Fibroblast of lung (primary cell): ENCODE results near the gene CHML. TPM values are rescaled to one million over a fixed set of nuclear protein-coding genes. Genes with fewer than 3 reads are reported as not detected.
"Not testable (repeated sequence)": the region's sequence is repeated elsewhere in the genome, so short reads cannot be mapped to it uniquely, and the experiment has no call there.

Experiments
- DNase-seq, 2 donors: peaks; one replicate each; pipeline versions ENCODE4 v3.0.0 to v3.0.0-alpha.2; 2010; ENCODE audit warnings: low read depth in 2 of 2
- H2AFZ ChIP-seq: 2 replicates; pipeline ENCODE4 v1.5.1; 2012; ENCODE audit warnings: low read length, control low read depth, inconsistent platforms
- H3K27ac ChIP-seq: 2 replicates; pipeline ENCODE4 v1.5.1; 2011; ENCODE audit warnings: low read length, control low read depth; ENCODE audit not compliant: insufficient read depth
- H3K27me3 ChIP-seq: 2 replicates; pipeline ENCODE4 v1.5.1; 2011; ENCODE audit warnings: mild to moderate bottlenecking, low read length; ENCODE audit not compliant: control insufficient read depth, insufficient read depth
- H3K36me3 ChIP-seq: 2 replicates; pipeline ENCODE4 v1.5.1; 2011; ENCODE audit warnings: low read length; ENCODE audit not compliant: control insufficient read depth, insufficient read depth
- H3K4me1 ChIP-seq: 2 replicates; pipeline ENCODE4 v1.5.1; 2011; ENCODE audit warnings: low read length; ENCODE audit not compliant: control insufficient read depth, insufficient read depth; ENCODE audit errors: extremely low read depth
- H3K4me2 ChIP-seq: 2 replicates; pipeline ENCODE4 v1.5.1; 2011; ENCODE audit warnings: low read length, control low read depth; ENCODE audit not compliant: insufficient read depth; ENCODE audit errors: extremely low read depth
- H3K4me3 ChIP-seq, 4 experiments: fragments of 200-600 bp in 1 of 4; sonication (generic) in 1 of 4; replicated peaks in 1 of 4; 2 replicates each; pipeline ENCODE4 v1.5.1; 2011 to 2016; ENCODE audit warnings: low read length in 4 of 4, low read depth in 3 of 4, mild to moderate bottlenecking in 3 of 4, control low read depth in 2 of 4, inconsistent platforms in 1 of 4, mixed read lengths in 1 of 4; ENCODE audit not compliant: insufficient read depth in 1 of 4; ENCODE audit errors: control extremely low read depth in 1 of 4
- H3K79me2 ChIP-seq: 2 replicates; pipeline ENCODE4 v1.5.1; 2012; ENCODE audit warnings: mild to moderate bottlenecking, low read length, inconsistent platforms; ENCODE audit not compliant: control insufficient read depth, insufficient read depth
- H3K9ac ChIP-seq: 2 replicates; pipeline ENCODE4 v1.5.1; 2011; ENCODE audit warnings: mild to moderate bottlenecking, low read length, control low read depth; ENCODE audit not compliant: insufficient read depth
- H3K9me3 ChIP-seq: 2 replicates; pipeline ENCODE4 v1.5.1; 2012; ENCODE audit warnings: low read depth, low read length; ENCODE audit not compliant: control insufficient read depth, insufficient read depth
- H4K20me1 ChIP-seq: 2 replicates; pipeline ENCODE4 v1.5.1; 2011; ENCODE audit warnings: low read length; ENCODE audit not compliant: control insufficient read depth, insufficient read depth; ENCODE audit errors: extremely low read depth
- EZH2 ChIP-seq: IDR thresholded peaks from 2 replicates; pipeline ENCODE4 v1.5.1; 2012; ENCODE audit warnings: low read length, control low read depth, mild to moderate bottlenecking; ENCODE audit errors: missing control alignments
- polyA plus RNA-seq, 2 donors: library from polyadenylated mRNA; depleted of rRNA in 1 of 2; stranded (reverse) in 1 of 2; unstranded in 1 of 2; fragments of >200 nt; gene quantifications; 2 replicates each; pipeline ENCODE4 v1.2.1, GENCODE V29; 2011 to 2012; ENCODE audit warnings: missing spikeins in 1 of 2
- total RNA-seq: library from RNA; depleted of rRNA; stranded (reverse); fragments of >200 nt; gene quantifications from 2 replicates; pipeline ENCODE4 v1.2.1, GENCODE V29; 2014
- TF ChIP-seq, protein P1 (sequence below), 2 donors: IDR thresholded peaks in 1 of 2; conservative IDR thresholded peaks in 1 of 2; 1 replicate in 1 of 2; 2 replicates in 1 of 2; pipeline ENCODE4 v1.5.1; 2011 to 2012; ENCODE audit warnings: low read length in 2 of 2, control low read depth in 1 of 2, inconsistent platforms in 1 of 2, low read depth in 1 of 2, mild to moderate bottlenecking in 1 of 2

The CHML gene
- total and polyA plus RNA-seq, 2 donors (not counting 1 experiment from before 2014, with no cell fraction given): 11.4 to 16.1 TPM

DNA sequence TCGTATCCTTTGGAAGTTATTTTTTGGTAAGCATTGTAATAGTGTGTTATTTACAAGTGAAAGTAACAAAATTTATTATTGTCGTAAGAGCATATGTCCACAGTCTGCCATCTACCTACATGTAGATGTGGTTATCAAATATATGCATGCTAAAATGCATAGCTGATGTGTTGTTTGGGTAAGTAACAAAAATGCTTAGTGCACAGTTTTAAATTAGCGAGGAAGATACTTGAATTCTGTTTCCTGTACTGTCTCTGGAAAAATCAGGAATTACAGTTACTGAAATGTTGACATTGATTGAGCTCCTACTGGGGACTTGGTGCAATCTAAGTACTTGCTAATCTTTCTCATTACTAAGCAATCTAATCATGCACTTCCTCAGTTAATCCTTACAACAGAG lies 26.2 kb upstream of the CHML start:
- no peak overlapping the region for H3K4me2 ChIP-seq
- H3K79me2 ChIP-seq: no peaks in the 10 kb centered on the region
- no peak overlapping the region for H3K4me3 ChIP-seq
- no peak for DNase-seq
- no peaks in the 10 kb centered on the region for H3K27me3 ChIP-seq
- no peak overlapping the region for H2AFZ ChIP-seq
- H3K9me3 ChIP-seq: no peaks in the 10 kb centered on the region
- H3K27ac ChIP-seq: no peak overlapping the region
- H3K9ac ChIP-seq: no peak overlapping the region
- TF ChIP-seq, protein P1, sequence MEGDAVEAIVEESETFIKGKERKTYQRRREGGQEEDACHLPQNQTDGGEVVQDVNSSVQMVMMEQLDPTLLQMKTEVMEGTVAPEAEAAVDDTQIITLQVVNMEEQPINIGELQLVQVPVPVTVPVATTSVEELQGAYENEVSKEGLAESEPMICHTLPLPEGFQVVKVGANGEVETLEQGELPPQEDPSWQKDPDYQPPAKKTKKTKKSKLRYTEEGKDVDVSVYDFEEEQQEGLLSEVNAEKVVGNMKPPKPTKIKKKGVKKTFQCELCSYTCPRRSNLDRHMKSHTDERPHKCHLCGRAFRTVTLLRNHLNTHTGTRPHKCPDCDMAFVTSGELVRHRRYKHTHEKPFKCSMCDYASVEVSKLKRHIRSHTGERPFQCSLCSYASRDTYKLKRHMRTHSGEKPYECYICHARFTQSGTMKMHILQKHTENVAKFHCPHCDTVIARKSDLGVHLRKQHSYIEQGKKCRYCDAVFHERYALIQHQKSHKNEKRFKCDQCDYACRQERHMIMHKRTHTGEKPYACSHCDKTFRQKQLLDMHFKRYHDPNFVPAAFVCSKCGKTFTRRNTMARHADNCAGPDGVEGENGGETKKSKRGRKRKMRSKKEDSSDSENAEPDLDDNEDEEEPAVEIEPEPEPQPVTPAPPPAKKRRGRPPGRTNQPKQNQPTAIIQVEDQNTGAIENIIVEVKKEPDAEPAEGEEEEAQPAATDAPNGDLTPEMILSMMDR (conservative IDR thresholded peaks at IDR 0.05 in 1 of 2, IDR thresholded peaks at IDR 0.05 in 1 of 2; ENCODE audit: low read depth in 1 of 2, low read length in 2 of 2): no peak
- TF ChIP-seq EZH2: no peak
- H3K4me1 ChIP-seq: no peaks in the 10 kb centered on the region
- no peaks in the 10 kb centered on the region for H3K36me3 ChIP-seq
- no peaks in the 10 kb centered on the region for H4K20me1 ChIP-seq

DNA sequence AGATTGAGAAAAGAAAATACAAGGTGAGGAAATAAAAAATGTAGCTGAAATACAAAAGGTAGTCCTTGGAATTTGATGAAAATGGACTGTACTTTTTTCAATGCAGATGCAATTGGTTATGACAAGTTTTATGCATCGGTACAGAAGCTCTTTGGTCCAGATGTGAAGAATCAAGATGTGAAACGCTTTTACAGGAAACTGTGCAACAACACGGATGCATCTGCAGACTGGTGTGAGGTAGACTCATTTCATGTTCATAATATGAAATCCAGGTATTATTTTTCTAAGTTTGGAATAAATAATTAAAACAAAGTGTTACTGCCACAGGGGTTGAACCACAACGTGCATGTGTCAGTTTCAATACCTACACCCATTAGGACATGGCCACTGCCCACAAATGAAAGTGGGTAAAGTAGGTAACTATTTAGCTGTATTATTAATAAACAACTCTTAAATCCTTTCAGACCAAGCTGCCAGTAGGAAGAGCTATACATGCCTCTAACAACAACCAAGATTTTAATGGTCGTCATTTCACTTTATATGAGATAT lies 20.3 kb upstream of the CHML start:
- H4K20me1 ChIP-seq: no peaks in the 10 kb centered on the region
- no peak for DNase-seq
- H3K27me3 ChIP-seq: no peaks in the 10 kb centered on the region
- no peak overlapping the region for H3K4me3 ChIP-seq
- no peak overlapping the region for H2AFZ ChIP-seq
- no peaks in the 10 kb centered on the region for H3K79me2 ChIP-seq
- H3K27ac ChIP-seq: no peak overlapping the region
- no peaks in the 10 kb centered on the region for H3K4me1 ChIP-seq
- H3K4me2 ChIP-seq: no peak overlapping the region
- H3K9me3 ChIP-seq: no peaks in the 10 kb centered on the region
- no peak for TF ChIP-seq EZH2
- TF ChIP-seq, protein P1 (conservative IDR thresholded peaks at IDR 0.05 in 1 of 2, IDR thresholded peaks at IDR 0.05 in 1 of 2; ENCODE audit: low read depth in 1 of 2, low read length in 2 of 2): no peak
- no peak overlapping the region for H3K9ac ChIP-seq
- H3K36me3 ChIP-seq: no peaks in the 10 kb centered on the region

GRCh38 chr1:241659016-241659415 lies 18.8 kb upstream of the CHML start:
- not testable (repeated sequence) for H3K27ac ChIP-seq, H3K9me3 ChIP-seq, H3K27me3 ChIP-seq, H3K4me1 ChIP-seq, H2AFZ ChIP-seq, H3K36me3 ChIP-seq, H3K9ac ChIP-seq, H3K4me2 ChIP-seq, H3K4me3 ChIP-seq, DNase-seq, H4K20me1 ChIP-seq, H3K79me2 ChIP-seq
